GM12873 (cell line): ENCODE data around the gene APRT.

ENCODE experiments used
- TF ChIP-seq, protein P1 (sequence below): IDR thresholded peaks from 2 replicates; pipeline ENCODE4 v1.5.1; 2012; ENCODE audit warnings: low read depth, mild to moderate bottlenecking, moderate library complexity, low read length, control low read depth; ENCODE audit not compliant: insufficient read depth; ENCODE audit errors: missing control alignments

Gene APRT

DNA sequence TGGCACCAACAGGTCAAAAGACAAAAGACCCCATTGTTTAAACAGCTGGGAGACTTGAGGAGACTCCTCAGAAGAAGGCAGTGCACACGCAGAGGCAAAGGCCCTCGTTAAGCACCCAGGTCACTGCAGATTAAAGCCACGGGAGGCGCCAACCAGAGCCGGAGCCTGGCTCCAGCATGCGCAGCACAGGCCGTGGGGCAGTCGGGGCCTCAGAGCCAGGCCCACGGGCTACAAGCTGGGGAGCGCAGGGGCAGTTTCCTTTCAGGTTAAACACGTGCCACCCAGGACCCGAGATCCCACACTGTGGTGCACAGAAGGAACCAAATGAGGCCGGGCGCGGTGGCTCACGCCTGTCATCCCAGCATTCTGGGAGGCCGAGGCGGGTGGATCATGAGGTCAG, 35.9 kb downstream of the APRT start:
- TF ChIP-seq, protein P1, sequence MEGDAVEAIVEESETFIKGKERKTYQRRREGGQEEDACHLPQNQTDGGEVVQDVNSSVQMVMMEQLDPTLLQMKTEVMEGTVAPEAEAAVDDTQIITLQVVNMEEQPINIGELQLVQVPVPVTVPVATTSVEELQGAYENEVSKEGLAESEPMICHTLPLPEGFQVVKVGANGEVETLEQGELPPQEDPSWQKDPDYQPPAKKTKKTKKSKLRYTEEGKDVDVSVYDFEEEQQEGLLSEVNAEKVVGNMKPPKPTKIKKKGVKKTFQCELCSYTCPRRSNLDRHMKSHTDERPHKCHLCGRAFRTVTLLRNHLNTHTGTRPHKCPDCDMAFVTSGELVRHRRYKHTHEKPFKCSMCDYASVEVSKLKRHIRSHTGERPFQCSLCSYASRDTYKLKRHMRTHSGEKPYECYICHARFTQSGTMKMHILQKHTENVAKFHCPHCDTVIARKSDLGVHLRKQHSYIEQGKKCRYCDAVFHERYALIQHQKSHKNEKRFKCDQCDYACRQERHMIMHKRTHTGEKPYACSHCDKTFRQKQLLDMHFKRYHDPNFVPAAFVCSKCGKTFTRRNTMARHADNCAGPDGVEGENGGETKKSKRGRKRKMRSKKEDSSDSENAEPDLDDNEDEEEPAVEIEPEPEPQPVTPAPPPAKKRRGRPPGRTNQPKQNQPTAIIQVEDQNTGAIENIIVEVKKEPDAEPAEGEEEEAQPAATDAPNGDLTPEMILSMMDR: no peak

DNA sequence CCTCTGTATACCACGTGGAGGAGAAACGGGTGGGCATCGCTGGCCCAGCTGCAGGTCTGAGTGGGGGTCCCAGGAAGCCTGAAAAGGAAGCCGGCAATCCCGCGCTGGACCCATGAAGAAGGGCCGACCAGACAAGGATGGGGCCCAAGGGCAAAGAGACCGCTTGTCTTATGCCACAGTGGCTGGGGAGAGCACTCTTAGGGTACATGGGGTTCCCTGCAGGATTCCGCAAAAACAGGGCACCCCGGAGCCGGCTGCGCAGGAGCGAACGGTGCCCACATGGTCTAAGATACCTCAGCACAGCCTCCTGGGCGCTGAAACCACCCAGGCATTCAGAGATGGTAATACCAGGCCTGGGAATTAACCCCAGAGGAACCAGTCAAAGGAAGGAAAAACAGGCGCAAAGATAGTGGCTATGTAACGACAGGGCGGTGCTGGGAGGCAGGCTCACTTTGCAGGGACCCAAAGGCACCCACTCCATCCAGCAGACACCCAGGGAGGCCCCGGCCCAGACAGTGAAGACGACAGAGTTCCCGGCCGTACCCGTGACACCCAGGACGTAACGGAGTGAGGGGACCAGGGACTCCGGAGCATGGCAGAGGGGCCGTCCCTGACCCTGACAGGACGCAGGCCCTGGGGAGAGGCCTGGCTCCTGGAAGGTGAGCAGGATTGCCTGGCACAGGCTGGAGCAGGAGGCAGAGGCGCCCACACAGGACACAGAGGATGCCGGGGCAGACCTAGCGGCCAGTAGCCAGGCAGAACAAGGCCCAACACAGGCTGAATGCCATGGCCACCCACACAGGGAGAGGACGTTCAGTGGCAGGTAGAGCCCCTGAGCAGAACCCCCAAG, 37.0 kb downstream of the APRT start:
- TF ChIP-seq, protein P1: no peak

DNA sequence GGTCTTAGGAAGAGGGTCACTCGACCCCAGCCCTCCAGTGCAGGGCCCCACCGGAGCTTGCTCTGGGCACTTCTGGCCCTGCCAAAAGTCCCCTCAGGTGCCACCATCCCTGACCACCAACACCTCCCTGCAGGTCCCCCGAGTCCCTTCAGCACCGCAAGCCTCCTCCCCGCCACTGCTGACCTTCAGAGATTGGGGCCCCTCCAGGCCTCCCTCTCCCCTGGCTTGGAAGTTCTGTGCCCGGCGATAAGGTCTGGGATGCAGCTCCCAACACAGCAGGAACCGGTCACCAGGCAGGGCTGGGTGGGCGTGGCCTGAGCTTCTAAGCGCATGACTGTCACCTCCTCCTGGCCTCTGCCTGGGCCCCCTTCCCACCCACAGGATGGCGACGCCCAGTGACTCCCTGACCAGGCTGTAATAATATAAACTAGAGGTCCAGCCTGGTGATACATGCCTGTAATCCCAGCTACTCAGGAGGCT, 37.9 kb downstream of the APRT start:
- TF ChIP-seq, protein P1: no peak

DNA sequence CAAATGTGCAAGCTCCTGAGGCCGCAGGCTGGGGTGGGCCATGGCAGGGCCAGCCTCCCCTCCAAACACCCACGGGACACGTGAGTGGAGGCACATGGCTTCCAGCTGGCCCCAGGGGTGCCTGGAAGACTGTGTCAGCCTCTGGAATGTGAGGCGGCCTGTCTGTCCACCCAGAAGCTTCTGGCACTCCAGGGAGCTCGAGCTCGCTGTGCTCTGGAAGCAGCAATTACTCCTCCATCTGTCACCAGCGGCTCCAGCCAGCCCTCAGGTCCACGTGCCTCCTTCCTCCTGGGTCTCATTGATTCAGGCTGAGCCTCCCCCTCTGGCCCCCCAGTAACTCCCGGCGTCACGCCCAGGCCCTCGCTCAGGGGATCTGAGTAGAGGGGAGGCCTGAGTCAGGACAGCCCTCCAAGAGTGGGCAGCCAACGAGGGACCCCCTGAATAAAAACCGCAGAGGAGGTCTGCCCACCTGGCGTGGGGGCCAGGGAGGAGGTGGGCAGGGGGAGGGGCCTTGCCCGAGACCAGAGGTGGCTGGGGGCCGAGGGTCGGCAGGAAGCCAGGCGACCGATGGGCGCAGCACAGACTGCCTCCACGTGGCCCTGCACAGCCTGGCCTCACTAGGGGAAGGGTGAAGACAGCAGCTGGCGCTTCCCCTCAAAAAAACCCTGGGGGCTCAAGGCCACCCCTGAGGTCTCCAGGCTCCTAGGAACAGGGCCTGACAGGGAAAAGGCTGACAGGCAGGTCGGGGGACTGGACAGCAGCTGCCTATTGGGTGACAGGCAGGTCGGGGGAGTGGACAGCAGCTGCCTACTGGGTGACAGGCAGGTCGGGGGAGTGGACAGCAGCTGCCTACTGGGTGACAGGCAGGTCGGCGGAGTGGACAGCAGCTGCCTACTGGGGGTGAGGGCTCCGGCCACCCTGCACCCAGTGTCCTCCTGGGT, 38.6 kb downstream of the APRT start:
- TF ChIP-seq, protein P1: no peak

DNA sequence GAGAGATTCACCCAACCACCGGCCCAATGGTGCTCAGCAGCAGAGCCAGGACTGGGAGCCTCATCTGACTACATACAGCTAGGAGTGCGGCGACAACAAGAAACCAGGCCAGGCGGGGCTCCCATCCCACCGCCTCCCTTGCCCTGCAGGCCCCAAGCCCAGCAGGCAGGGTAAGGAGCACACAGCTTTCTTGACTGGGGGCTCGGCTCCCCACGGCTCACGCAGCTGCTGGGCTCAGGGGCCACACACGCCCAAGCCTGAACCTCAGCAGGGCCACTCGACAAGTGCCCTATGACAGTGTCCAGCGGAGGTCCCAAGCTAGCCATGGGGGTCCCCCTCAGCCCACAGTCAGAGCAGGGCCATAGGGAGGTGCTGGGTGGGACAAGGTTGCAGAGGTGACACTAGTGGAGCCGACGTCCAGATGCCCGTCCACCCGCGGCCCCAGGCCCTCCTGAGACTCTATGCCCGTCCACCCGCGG, 40.4 kb downstream of the APRT start:
- TF ChIP-seq, protein P1: no peak

DNA sequence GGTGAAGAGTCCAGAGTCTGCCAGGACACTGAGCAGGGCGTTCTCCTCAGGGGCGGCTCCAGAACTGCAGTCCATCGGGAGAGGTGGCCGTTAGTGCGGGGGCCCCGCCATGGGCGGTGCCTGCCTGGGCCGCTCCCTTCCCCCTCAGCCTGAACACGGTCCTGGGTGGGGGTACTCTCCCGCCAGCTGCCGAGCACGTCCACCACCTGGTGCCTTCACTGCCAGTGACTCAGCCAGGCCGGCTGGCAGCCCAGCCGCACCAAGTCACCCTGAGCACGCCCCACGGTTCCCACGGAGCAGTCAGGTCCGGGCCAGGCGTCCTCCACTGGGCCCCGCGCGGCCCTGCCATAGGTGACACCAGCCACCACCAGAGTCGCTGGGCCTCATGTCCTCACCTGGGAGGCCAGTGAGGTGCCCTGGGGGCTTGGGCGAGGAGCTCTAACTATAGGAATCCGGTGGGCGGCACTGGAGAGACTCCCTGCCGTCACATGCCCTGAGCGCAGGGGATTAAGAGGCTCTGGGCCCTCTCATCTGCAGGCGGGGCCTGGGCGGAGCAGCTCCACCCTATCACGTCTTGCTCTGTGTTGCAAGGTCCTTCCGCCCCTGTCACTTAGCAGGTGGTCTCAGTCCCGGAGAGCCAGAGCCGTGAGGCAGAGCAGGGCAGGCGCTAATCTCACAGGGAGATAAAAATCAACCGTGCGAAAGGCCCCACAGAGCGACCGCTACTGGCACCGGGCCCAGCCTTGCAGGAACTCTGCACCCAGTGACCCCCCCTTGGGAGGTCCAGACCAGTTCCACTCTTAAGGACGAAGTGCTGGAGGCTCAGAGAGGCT, 41.1 kb downstream of the APRT start:
- TF ChIP-seq, protein P1: no peak
